Small intestine (tissue), 7 donors: Measurements from ENCODE around the gene KLHL26. TPM values are rescaled to one million over a fixed set of nuclear protein-coding genes. Genes with fewer than 3 reads are reported as not detected.
A peak's percentile ranks its signal among the peaks of the same experiment; 100 is the strongest.
"Not testable (repeated sequence)": the region's sequence is repeated elsewhere in the genome, so short reads cannot be mapped to it uniquely, and the experiment has no call there.

Experiments used
- DNase-seq, 2 donors: peaks; one replicate each; pipeline versions ENCODE4 v3.0.0 to v3.0.0-alpha.2; 2013
- FAIRE-seq: peaks from 2 replicates; lab custom pipeline; 2012; peaks lifted over from hg19 to GRCh38; lab: Jason Lieb, UNC
- H3K27ac ChIP-seq, 3 donors: one replicate each; pipeline ENCODE4 v1.5.1; 2013; ENCODE audit warnings: low read length in 2 of 3, mild to moderate bottlenecking in 2 of 3, control low read depth in 1 of 3, inconsistent platforms in 1 of 3, low read depth in 1 of 3, moderate library complexity in 1 of 3
- H3K27me3 ChIP-seq, 3 donors: one replicate each; pipeline ENCODE4 v1.6.1; 2013; ENCODE audit warnings: low read length in 3 of 3, inconsistent platforms in 1 of 3; ENCODE audit not compliant: control insufficient read depth in 3 of 3, insufficient read depth in 3 of 3
- H3K36me3 ChIP-seq, 3 donors: one replicate each; pipeline ENCODE4 v1.6.1; 2013; ENCODE audit warnings: low read length in 3 of 3, inconsistent platforms in 1 of 3, low read depth in 1 of 3, mild to moderate bottlenecking in 1 of 3, moderate library complexity in 1 of 3; ENCODE audit not compliant: control insufficient read depth in 3 of 3, insufficient read depth in 2 of 3
- H3K4me1 ChIP-seq, 3 donors: one replicate each; pipeline ENCODE4 v1.6.1; 2013; ENCODE audit warnings: low read length in 2 of 3, inconsistent platforms in 1 of 3, low read depth in 1 of 3, mild to moderate bottlenecking in 1 of 3, moderate library complexity in 1 of 3; ENCODE audit not compliant: control insufficient read depth in 3 of 3, insufficient read depth in 2 of 3
- H3K4me3 ChIP-seq, 3 donors: one replicate each; pipeline ENCODE4 v1.5.1; 2013; ENCODE audit warnings: low read length in 3 of 3, control low read depth in 1 of 3, inconsistent platforms in 1 of 3, low read depth in 1 of 3, mild to moderate bottlenecking in 1 of 3, moderate library complexity in 1 of 3
- H3K9me3 ChIP-seq, 2 donors: one replicate each; pipeline ENCODE4 v1.6.1; 2013; ENCODE audit warnings: low read depth in 1 of 2, low read length in 1 of 2; ENCODE audit not compliant: control insufficient read depth in 2 of 2, insufficient read depth in 1 of 2
- WGBS, 3 donors: extraction: QIAGEN DNeasy Blood & Tissue Kit; methylation state at CpG; one replicate each; pipeline ENCODE4 v1.1.7; 2013; 5-methylcytosine and 5-hydroxymethylcytosine counted together
- polyA plus RNA-seq, 4 donors: library from polyadenylated mRNA; stranded (reverse) in 3 of 4; unstranded in 1 of 4; fragments of 200-250 nt in 3 of 4; fragments of 120-200 nt in 1 of 4; gene quantifications; one replicate each; pipeline versions ENCODE4 v1.2.1 to v1.2.3, GENCODE V29; 2013
- donor health status: healthy with polysubstance abuse.
- donor health status: control.
- donor health status: control.
- donor health status: Bipolar disorder and iron deficiency.
- donor health status: healthy.

The KLHL26 gene
- polyA plus RNA-seq, 4 donors, result 1.6 to 5.2 (median 3.5) TPM

GRCh38 chr19:18672606-18673337 is 35.9 kb downstream of the KLHL26 start:
- Histone ChIP-seq H3K36me3 (peaks cover 0 to 41% (median 3%) of the 10 kb centered on the region in 3 donors), H3K27ac (no peak overlapping the region), H3K4me3 (no peak overlapping the region), H3K4me1 (no peaks in the 10 kb centered on the region), H3K9me3 (peaks cover 0 to 3% of the 10 kb centered on the region in 2 donors), H3K27me3 (no peaks in the 10 kb centered on the region)
- DNase-seq (peak in 1 of 2 donors; percentile 25), FAIRE-seq (no peak)
- 44 to 60% (median 47%) methylated on average over 13 of the region's 13 CpGs for WGBS, 3 donors

GRCh38 chr19:18674616-18675015 is 37.8 kb downstream of the KLHL26 start:
- H3K27me3 ChIP-seq, result no peaks in the 10 kb centered on the region
- FAIRE-seq (no peak), DNase-seq (no peak)
- 61 to 81% (median 71%) methylated on average over 11 of the region's 11 CpGs for WGBS, 3 donors
- no peaks in the 10 kb centered on the region for H3K4me1 ChIP-seq
- peaks cover 0 to 22% (median 0%) of the 10 kb centered on the region in 3 donors for H3K36me3 ChIP-seq
- H3K27ac ChIP-seq, result no peak overlapping the region
- H3K4me3 ChIP-seq, result no peak overlapping the region
- peaks cover 0 to 3% of the 10 kb centered on the region in 2 donors for H3K9me3 ChIP-seq

GRCh38 chr19:18675779-18676178 is 39.0 kb downstream of the KLHL26 start:
- H3K4me1 ChIP-seq, result no peaks in the 10 kb centered on the region
- 48 to 52% (median 52%) methylated on average over 5 of the region's 5 CpGs for WGBS, 3 donors

GRCh38 chr19:18676692-18677091 is 39.9 kb downstream of the KLHL26 start:
- H3K4me1 ChIP-seq, result no peaks in the 10 kb centered on the region
- WGBS, 3 donors, result 78 to 87% (median 86%) methylated on average over 7 of the region's 7 CpGs
- H3K9me3 ChIP-seq, result peaks cover 0 to 3% of the 10 kb centered on the region in 2 donors
- H3K36me3 ChIP-seq, result peaks cover 0 to 7% (median 0%) of the 10 kb centered on the region in 3 donors
- no peaks in the 10 kb centered on the region for H3K27me3 ChIP-seq
- no peak for DNase-seq
- FAIRE-seq, result no peak
- no peak overlapping the region for H3K4me3 ChIP-seq
- no peak overlapping the region for H3K27ac ChIP-seq

More at GRCh38 chr19:18675779-18676178, 39.0 kb downstream of the KLHL26 start:
- Histone ChIP-seq H3K27me3 (no peaks in the 10 kb centered on the region), H3K36me3 (peaks cover 0 to 14% (median 0%) of the 10 kb centered on the region in 3 donors), H3K9me3 (peaks cover 0 to 3% of the 10 kb centered on the region in 2 donors), H3K4me3 (no peak overlapping the region), H3K27ac (no peak overlapping the region)
- DNase-seq, result no peak
- FAIRE-seq, result no peak

GRCh38 chr19:18677156-18677555 is 40.3 kb downstream of the KLHL26 start:
- Histone ChIP-seq H3K9me3 (peaks cover 0 to 3% of the 10 kb centered on the region in 2 donors), H3K4me1 (no peaks in the 10 kb centered on the region), H3K27ac (no peak overlapping the region), H3K36me3 (peaks cover 0 to 2% (median 0%) of the 10 kb centered on the region in 3 donors), H3K4me3 (no peak overlapping the region), H3K27me3 (no peaks in the 10 kb centered on the region)
- no peak for FAIRE-seq
- 71 to 82% (median 80%) methylated on average over 13 of the region's 13 CpGs for WGBS, 3 donors
- no peak for DNase-seq

- not testable (repeated sequence) for FAIRE-seq, H3K4me3 ChIP-seq, H3K36me3 ChIP-seq, DNase-seq, H3K27me3 ChIP-seq, H3K27ac ChIP-seq, H3K9me3 ChIP-seq
- 95 to 100% (median 100%) methylated on average over 1 of the region's 1 CpG for WGBS, 3 donors
- peaks cover 0 to 11% (median 2%) of the 10 kb centered on the region in 3 donors for H3K4me1 ChIP-seq
Observed at GRCh38 chr19:18680148-18680547, 43.3 kb downstream of the KLHL26 start.

- 11 to 41% (median 27%) methylated on average over 7 to 8 of the region's 8 CpGs for WGBS, 3 donors
- DNase-seq, result no peak
- H3K4me3 ChIP-seq, result peak overlapping the region in 2 of 3 donors; percentile 58 to 71
- FAIRE-seq, result no peak
- H3K9me3 ChIP-seq, result no peaks in the 10 kb centered on the region
- H3K27ac ChIP-seq, result peak overlapping the region in 2 of 3 donors; percentile 67 to 90
- H3K36me3 ChIP-seq, result peaks cover 0 to 16% (median 0%) of the 10 kb centered on the region in 3 donors
- no peaks in the 10 kb centered on the region for H3K27me3 ChIP-seq
- peaks cover 0 to 11% (median 2%) of the 10 kb centered on the region in 3 donors for H3K4me1 ChIP-seq
Observed at GRCh38 chr19:18682807-18683108, 45.9 kb downstream of the KLHL26 start.

DNA sequence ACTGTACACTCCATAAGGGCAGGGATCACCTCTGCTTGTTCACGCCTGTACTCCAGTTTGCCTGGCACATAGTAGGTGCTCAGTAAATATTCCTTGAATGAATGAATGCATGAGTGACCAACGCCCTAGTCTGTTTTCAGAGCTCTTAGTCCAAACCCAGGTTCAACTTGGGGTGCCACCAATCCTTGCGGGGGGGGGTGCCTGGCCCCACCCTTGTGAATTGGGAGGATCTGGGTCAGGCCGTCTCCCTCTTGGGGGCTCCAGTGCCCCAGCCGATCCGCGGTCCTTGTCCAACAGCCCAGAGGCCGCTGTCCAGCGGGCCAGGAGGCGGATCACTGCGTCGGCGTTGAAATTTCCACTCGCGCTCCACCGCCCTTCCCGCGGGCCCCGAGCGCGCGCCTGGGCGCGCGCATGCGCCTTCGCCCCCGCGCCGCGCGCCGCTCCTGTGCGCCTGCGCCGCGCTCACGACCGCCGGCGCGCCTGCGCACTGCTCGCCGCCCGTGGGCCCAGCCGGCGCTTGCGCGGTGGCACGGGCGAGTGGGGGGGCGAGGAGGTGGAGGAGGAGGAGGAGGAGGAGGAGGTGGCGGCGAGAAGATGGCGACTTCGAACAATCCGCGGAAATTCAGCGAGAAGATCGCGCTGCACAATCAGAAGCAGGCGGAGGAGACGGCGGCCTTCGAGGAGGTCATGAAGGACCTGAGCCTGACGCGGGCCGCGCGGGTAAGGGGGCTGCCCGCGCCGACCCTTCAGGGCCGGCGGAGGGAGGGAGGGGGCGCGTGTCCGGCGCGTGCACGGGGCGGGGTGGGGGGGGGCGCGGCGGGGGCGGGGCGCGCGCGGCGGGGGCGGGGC is 46.5 kb downstream of the KLHL26 start, which contains the start of gene CRTC1:
Gene CRTC1 (plus strand): TSS at position 572 of the 849 bp plus-strand sequence. CDS start 23 bp downstream, at position 595.
- Histone ChIP-seq H3K9me3 (no peaks in the 10 kb centered on the region), H3K4me3 (peak within 1 kb of the TSS; percentile 61 to 72 (median 71)), H3K27ac (peak within 1 kb of the TSS; percentile 65 to 90 (median 88)), H3K27me3 (no peaks in the 10 kb centered on the region), H3K36me3 (peaks cover 0 to 18% (median 0%) of the 10 kb centered on the region in 3 donors), H3K4me1 (peaks cover 0 to 11% (median 2%) of the 10 kb centered on the region in 3 donors)
- 1 to 2% (median 2%) methylated on average over 39 to 93 of the region's 93 CpGs for WGBS, 3 donors
- FAIRE-seq (no peak), DNase-seq (peak; percentile 89 to 96)
